ENCODE measurements around the gene ADGRV1. TPM values are rescaled to one million over a fixed set of nuclear protein-coding genes. Genes with fewer than 3 reads are reported as not detected.
"Not testable (repeated sequence)": the region's sequence is repeated elsewhere in the genome, so short reads cannot be mapped to it uniquely, and the experiment has no call there.

Gene ADGRV1
- total RNA-seq, 5 donors from 2014 or later (not counting 1 experiment from before 2014, with no cell fraction given), result 0.68 to 1.6 (median 1.2) TPM; not detected in 1

DNA sequence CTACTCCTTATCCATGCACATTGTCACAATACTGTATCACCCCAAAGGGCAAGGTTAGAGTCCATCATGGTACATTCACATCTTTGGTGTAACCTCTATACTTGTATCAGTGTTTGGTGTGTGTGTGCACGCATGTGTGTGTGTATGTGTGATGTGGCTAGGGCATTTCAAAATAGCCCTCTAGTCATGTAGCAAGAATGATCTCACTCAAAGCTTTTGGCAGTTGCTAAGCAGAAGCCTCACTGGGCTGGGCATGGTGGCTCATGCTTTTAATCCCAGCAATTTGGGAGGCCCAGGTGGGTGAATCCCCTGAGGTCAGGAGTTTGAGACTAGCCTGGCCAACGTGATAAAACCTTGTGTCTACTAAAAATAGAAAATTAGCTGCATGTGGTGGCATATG lies 245.3 kb downstream of the ADGRV1 start:
- no peaks in the 10 kb centered on the region for H3K4me1 ChIP-seq (ENCODE audit: control insufficient read depth in 1 of 2, extremely low read depth in 1 of 2, insufficient read depth in 2 of 2, low read length in 2 of 2)
- Mint-ChIP-seq H3K27me3 (peaks cover 0 to 3% of the 10 kb centered on the region in 2 donors), H3K4me1 (no peaks in the 10 kb centered on the region), H3K36me3 (no peaks in the 10 kb centered on the region), H3K9me3 (peaks cover 0 to 7% (median 6%) of the 10 kb centered on the region in 3 donors), H3K4me3 (no peak overlapping the region), H3K27ac (no peak overlapping the region)
- H3K36me3 ChIP-seq (ENCODE audit: control insufficient read depth in 2 of 2, extremely low read depth in 1 of 2, insufficient read depth in 1 of 2, low read length in 1 of 2), result no peaks in the 10 kb centered on the region
- WGBS (ENCODE audit: insufficient coverage), result no CpG with 5 or more reads among the region's 2 CpGs
- no peaks in the 10 kb centered on the region for H3K9me3 ChIP-seq
- H3K27me3 ChIP-seq (replicated peaks in 1 of 2; ENCODE audit: control insufficient read depth in 2 of 2, extremely low read depth in 1 of 2, insufficient read depth in 2 of 2, low read length in 1 of 2), result no peaks in the 10 kb centered on the region
- ATAC-seq (replicated peaks in 1 of 4) (no peak), DNase-seq (no peak)
- POLR2A ChIA-PET, result no interaction called here
- H3K27ac ChIP-seq (ENCODE audit: low read length), result no peak overlapping the region
- no peak overlapping the region for H3K4me3 ChIP-seq (ENCODE audit: control insufficient read depth in 1 of 2, extremely low read depth in 1 of 2, low read length in 1 of 2)
- CTCF ChIA-PET, result interaction anchor here (1.0 to 1.2 kb wide), 2 partner anchors 382 to 616 kb away, joined by 3 read pairs; no protein-coding TSS in a partner anchor

DNA sequence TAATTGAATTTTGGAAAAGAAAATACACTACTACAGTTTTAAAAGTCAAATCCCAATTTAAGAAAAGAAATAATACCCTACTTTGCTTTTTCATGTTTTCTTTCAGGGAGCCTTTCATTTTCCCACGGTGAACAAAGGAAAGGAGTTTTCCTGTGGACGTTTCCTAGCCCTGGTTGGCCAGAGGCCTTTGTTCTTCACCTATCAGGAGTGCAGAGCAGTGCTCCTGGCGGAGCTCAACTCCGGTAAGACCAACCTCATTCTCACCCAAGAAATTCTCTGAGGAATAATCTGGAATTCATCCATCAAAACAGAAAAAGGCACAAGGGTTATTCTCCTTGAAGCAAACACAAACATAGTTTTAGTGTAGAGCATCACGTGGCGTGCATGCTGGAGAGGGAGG lies 248.9 kb downstream of the ADGRV1 start:
- Mint-ChIP-seq H3K27ac (no peak overlapping the region), H3K9me3 (no peaks in the 10 kb centered on the region), H3K4me3 (no peak overlapping the region), H3K27me3 (peaks cover 0 to 3% of the 10 kb centered on the region in 2 donors), H3K36me3 (no peaks in the 10 kb centered on the region), H3K4me1 (no peaks in the 10 kb centered on the region)
- ChIA-PET CTCF (interaction anchor here in 1 of 2 donors (0.6 kb wide), 1 partner anchor 9 kb away, joined by 3 read pairs; no protein-coding TSS in a partner anchor), POLR2A (no interaction called here)
- Histone ChIP-seq H3K27ac (ENCODE audit: low read length) (no peak overlapping the region), H3K36me3 (ENCODE audit: control insufficient read depth in 2 of 2, extremely low read depth in 1 of 2, insufficient read depth in 1 of 2, low read length in 1 of 2) (no peaks in the 10 kb centered on the region), H3K4me1 (ENCODE audit: control insufficient read depth in 1 of 2, extremely low read depth in 1 of 2, insufficient read depth in 2 of 2, low read length in 2 of 2) (no peaks in the 10 kb centered on the region), H3K4me3 (ENCODE audit: control insufficient read depth in 1 of 2, extremely low read depth in 1 of 2, low read length in 1 of 2) (no peak overlapping the region), H3K9me3 (no peaks in the 10 kb centered on the region), H3K27me3 (replicated peaks in 1 of 2; ENCODE audit: control insufficient read depth in 2 of 2, extremely low read depth in 1 of 2, insufficient read depth in 2 of 2, low read length in 1 of 2) (no peaks in the 10 kb centered on the region)
- no peak for ATAC-seq (replicated peaks in 1 of 4)
- 90% methylated on average over 4 of the region's 6 CpGs for WGBS (ENCODE audit: insufficient coverage)
- DNase-seq, result no peak

DNA sequence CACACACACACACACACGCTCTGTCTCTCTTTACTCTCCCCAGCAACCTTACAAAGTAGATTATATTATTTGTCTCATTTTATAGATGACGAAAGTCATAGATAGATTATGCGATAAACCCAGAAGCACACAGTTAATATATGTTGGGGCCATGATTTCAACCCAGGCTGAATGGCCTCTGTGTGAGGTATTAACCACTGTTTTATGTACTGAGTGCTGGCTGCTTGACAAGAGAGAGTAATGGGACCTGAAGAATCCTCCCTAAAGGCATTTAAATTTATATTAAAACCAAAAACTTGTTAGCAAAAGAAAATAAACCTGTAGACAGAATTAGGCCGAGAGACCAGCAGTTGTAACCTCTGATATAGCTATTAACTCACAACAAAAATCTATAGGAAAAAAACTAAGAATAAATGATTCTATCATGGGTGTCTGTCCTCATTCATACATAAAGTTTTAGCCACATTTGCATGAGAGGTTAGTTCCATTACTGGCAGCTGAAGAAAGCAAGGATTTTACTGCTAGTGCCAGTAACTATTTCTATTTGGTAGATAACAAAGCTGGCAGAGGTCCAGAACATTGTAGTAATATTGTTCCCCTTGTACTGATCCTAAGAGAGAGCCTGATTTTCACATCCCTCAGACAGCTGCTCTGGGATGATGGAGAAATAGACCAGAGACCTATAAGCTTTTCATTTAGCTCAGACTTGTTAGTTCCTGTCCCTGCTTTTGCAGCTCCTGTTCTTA lies 250.9 kb downstream of the ADGRV1 start:
- DNase-seq (no peak), ATAC-seq (replicated peaks in 1 of 4) (no peak)
- H3K27ac Mint-ChIP-seq, result no peak overlapping the region
- Histone ChIP-seq H3K4me3 (ENCODE audit: control insufficient read depth in 1 of 2, extremely low read depth in 1 of 2, low read length in 1 of 2) (no peak overlapping the region), H3K4me1 (ENCODE audit: control insufficient read depth in 1 of 2, extremely low read depth in 1 of 2, insufficient read depth in 2 of 2, low read length in 2 of 2) (no peaks in the 10 kb centered on the region), H3K36me3 (ENCODE audit: control insufficient read depth in 2 of 2, extremely low read depth in 1 of 2, insufficient read depth in 1 of 2, low read length in 1 of 2) (no peaks in the 10 kb centered on the region), H3K27me3 (replicated peaks in 1 of 2; ENCODE audit: control insufficient read depth in 2 of 2, extremely low read depth in 1 of 2, insufficient read depth in 2 of 2, low read length in 1 of 2) (no peaks in the 10 kb centered on the region), H3K27ac (ENCODE audit: low read length) (no peak overlapping the region), H3K9me3 (no peaks in the 10 kb centered on the region)
- ChIA-PET CTCF (no interaction called here), POLR2A (interaction anchor here in 1 of 2 donors (0.6 kb wide), 1 partner anchor 577 kb away, joined by 3 read pairs; no protein-coding TSS in a partner anchor)
- H3K4me1 Mint-ChIP-seq, result no peaks in the 10 kb centered on the region
- WGBS (ENCODE audit: insufficient coverage), result no CpG with 5 or more reads among the region's 4 CpGs
- H3K27me3 Mint-ChIP-seq, result peaks cover 0 to 3% of the 10 kb centered on the region in 2 donors
- no peak overlapping the region for H3K4me3 Mint-ChIP-seq
- H3K36me3 Mint-ChIP-seq, result no peaks in the 10 kb centered on the region
- no peaks in the 10 kb centered on the region for H3K9me3 Mint-ChIP-seq

DNA sequence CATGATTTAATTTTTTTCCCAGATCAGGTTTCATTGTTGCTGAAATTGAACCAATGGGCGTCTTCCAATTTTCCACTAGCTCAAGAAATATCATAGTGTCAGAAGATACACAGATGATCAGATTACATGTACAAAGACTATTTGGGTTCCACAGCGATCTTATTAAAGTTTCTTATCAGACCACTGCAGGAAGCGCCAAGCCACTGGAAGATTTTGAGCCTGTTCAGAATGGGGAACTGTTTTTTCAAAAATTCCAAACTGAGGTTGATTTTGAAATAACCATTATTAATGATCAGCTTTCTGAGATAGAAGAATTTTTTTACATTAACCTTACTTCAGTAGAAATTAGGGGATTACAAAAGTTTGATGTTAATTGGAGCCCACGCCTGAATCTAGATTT lies 251.6 kb downstream of the ADGRV1 start:
- H3K4me3 ChIP-seq (ENCODE audit: control insufficient read depth in 1 of 2, extremely low read depth in 1 of 2, low read length in 1 of 2), result no peak overlapping the region
- Mint-ChIP-seq H3K4me1 (no peaks in the 10 kb centered on the region), H3K36me3 (no peaks in the 10 kb centered on the region), H3K9me3 (no peaks in the 10 kb centered on the region), H3K4me3 (no peak overlapping the region), H3K27ac (no peak overlapping the region), H3K27me3 (peaks cover 0 to 3% of the 10 kb centered on the region in 2 donors)
- POLR2A ChIA-PET, result no interaction called here
- ATAC-seq (replicated peaks in 1 of 4), result no peak
- CTCF ChIA-PET, result no interaction called here
- DNase-seq, result no peak
- H3K27me3 ChIP-seq (replicated peaks in 1 of 2; ENCODE audit: control insufficient read depth in 2 of 2, extremely low read depth in 1 of 2, insufficient read depth in 2 of 2, low read length in 1 of 2), result no peaks in the 10 kb centered on the region
- WGBS (ENCODE audit: insufficient coverage), result 20% methylated on average over 1 of the region's 4 CpGs
- H3K27ac ChIP-seq (ENCODE audit: low read length), result no peak overlapping the region
- no peaks in the 10 kb centered on the region for H3K4me1 ChIP-seq (ENCODE audit: control insufficient read depth in 1 of 2, extremely low read depth in 1 of 2, insufficient read depth in 2 of 2, low read length in 2 of 2)
- H3K36me3 ChIP-seq (ENCODE audit: control insufficient read depth in 2 of 2, extremely low read depth in 1 of 2, insufficient read depth in 1 of 2, low read length in 1 of 2), result no peaks in the 10 kb centered on the region
- H3K9me3 ChIP-seq, result no peaks in the 10 kb centered on the region

DNA sequence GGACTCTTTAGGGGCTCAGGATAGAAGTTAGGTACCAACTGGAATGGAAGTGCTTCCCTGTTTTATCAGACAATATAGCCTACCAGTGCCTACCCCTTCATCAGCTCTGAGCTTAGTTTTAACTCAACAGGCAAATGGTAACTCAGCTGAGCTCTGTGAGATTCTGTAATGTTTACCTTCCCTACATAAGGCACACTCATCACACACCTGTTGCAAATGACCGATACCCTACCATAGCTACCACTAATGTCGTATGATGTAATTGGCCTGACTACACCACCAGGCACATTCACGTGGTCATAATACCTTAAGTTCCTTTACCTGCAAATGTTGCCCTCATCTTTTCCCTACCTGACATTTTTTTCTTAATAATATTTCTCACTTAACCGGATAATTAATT lies 254.8 kb downstream of the ADGRV1 start:
- ATAC-seq (replicated peaks in 1 of 4), result no peak

DNA sequence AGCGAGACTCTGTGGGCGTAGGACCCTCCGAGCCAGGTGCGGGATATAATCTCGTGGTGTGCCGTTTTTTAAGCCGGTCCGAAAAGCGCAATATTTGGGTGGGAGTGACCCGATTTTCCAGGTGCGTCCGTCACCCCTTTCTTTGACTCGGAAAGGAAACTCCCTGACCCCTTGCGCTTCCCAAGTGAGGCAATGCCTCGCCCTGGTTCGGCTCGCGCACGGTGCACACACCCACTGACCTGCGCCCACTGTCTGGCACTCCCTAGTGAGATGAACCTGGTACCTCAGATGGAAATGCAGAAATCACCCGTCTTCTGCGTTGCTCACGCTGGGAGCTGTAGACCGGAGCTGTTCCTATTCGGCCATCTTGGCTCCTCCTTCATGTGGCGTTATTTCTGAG lies 263.5 kb downstream of the ADGRV1 start:
- H3K4me1 ChIP-seq (ENCODE audit: control insufficient read depth in 1 of 2, extremely low read depth in 1 of 2, insufficient read depth in 2 of 2, low read length in 2 of 2); H3K27me3 Mint-ChIP-seq; H3K36me3 Mint-ChIP-seq; ATAC-seq (replicated peaks in 1 of 4); H3K36me3 ChIP-seq (ENCODE audit: control insufficient read depth in 2 of 2, extremely low read depth in 1 of 2, insufficient read depth in 1 of 2, low read length in 1 of 2); H3K9me3 Mint-ChIP-seq; H3K9me3 ChIP-seq; H3K27ac ChIP-seq (ENCODE audit: low read length); DNase-seq; H3K27me3 ChIP-seq (replicated peaks in 1 of 2; ENCODE audit: control insufficient read depth in 2 of 2, extremely low read depth in 1 of 2, insufficient read depth in 2 of 2, low read length in 1 of 2); H3K4me3 ChIP-seq (ENCODE audit: control insufficient read depth in 1 of 2, extremely low read depth in 1 of 2, low read length in 1 of 2); H3K4me1 Mint-ChIP-seq; CTCF ChIA-PET; H3K27ac Mint-ChIP-seq; POLR2A ChIA-PET; H3K4me3 Mint-ChIP-seq: not testable (repeated sequence)
- no CpG with 5 or more reads among the region's 26 CpGs for WGBS (ENCODE audit: insufficient coverage)

More for the DNA sequence above, 254.8 kb downstream of the ADGRV1 start:
- no peak overlapping the region for H3K27ac Mint-ChIP-seq
- CTCF ChIA-PET, result no interaction called here
- H3K4me1 ChIP-seq (ENCODE audit: control insufficient read depth in 1 of 2, extremely low read depth in 1 of 2, insufficient read depth in 2 of 2, low read length in 2 of 2), result no peaks in the 10 kb centered on the region
- H3K4me3 Mint-ChIP-seq, result no peak overlapping the region
- H3K27me3 ChIP-seq (replicated peaks in 1 of 2; ENCODE audit: control insufficient read depth in 2 of 2, extremely low read depth in 1 of 2, insufficient read depth in 2 of 2, low read length in 1 of 2), result no peaks in the 10 kb centered on the region
- H3K36me3 Mint-ChIP-seq, result no peaks in the 10 kb centered on the region
- no peaks in the 10 kb centered on the region for H3K4me1 Mint-ChIP-seq
- no peaks in the 10 kb centered on the region for H3K9me3 ChIP-seq
- no peaks in the 10 kb centered on the region for H3K27me3 Mint-ChIP-seq
- no peaks in the 10 kb centered on the region for H3K9me3 Mint-ChIP-seq
- DNase-seq, result no peak
- H3K36me3 ChIP-seq (ENCODE audit: control insufficient read depth in 2 of 2, extremely low read depth in 1 of 2, insufficient read depth in 1 of 2, low read length in 1 of 2), result no peaks in the 10 kb centered on the region
- POLR2A ChIA-PET, result no interaction called here
- no peak overlapping the region for H3K27ac ChIP-seq (ENCODE audit: low read length)
- H3K4me3 ChIP-seq (ENCODE audit: control insufficient read depth in 1 of 2, extremely low read depth in 1 of 2, low read length in 1 of 2), result no peak overlapping the region
- WGBS (ENCODE audit: insufficient coverage), result 87% methylated on average over 3 of the region's 4 CpGs
